K562 (cell line): ENCODE measurements around the gene FOXI1. TPM values are rescaled to one million over a fixed set of nuclear protein-coding genes. Genes with fewer than 3 reads are reported as not detected.

Experiments
- BCOR ChIP-seq: fragments of 450-650 bp; IDR thresholded peaks from 2 replicates; pipeline ENCODE4 v1.6.1; 2016
- CBFA2T3 ChIP-seq: fragments of 450-650 bp; IDR thresholded peaks from 2 replicates; pipeline ENCODE4 v1.6.1; 2017
- CREBBP ChIP-seq: IDR thresholded peaks from one replicate; pipeline ENCODE4 v1.6.1; 2012; ENCODE audit warnings: low read depth, mild to moderate bottlenecking, control low read depth, inconsistent platforms, low read length
- FOSL1 ChIP-seq: fragments of 200-800 bp; sonication (Bioruptor generic); conservative IDR thresholded peaks from 2 replicates; pipeline ENCODE4 v1.6.1; 2016; ENCODE audit warnings: missing genetic modification characterization, missing compliant biosample characterization
- HEY1 ChIP-seq: fragments of 250-450 bp; sonication (Bioruptor Pico); IDR thresholded peaks from 2 replicates; pipeline ENCODE4 v1.5.0; 2020; ENCODE audit warnings: mild to moderate bottlenecking, moderate library complexity, borderline replicate concordance
- HSF4 ChIP-seq: fragments of 250-450 bp; sonication (Bioruptor Pico); IDR thresholded peaks from 2 replicates; pipeline ENCODE4 v2.1.2; 2022; ENCODE audit warnings: mild to moderate bottlenecking, moderate library complexity, borderline replicate concordance
- JUN ChIP-seq, 2 experiments: sonication (generic) in 1 of 2; formaldehyde crosslinking in 1 of 2; IDR thresholded peaks; 2 replicates each; pipeline versions ENCODE4 v1.6.1 to v1.8.0; 2012 to 2022; ENCODE audit warnings: borderline replicate concordance in 2 of 2, mild to moderate bottlenecking in 2 of 2, improper control_type of control experiment in 1 of 2, low read depth in 1 of 2, low read length in 1 of 2, missing genetic modification reagents in 1 of 2
- NCOA6 ChIP-seq: fragments of 450-650 bp; IDR thresholded peaks from 2 replicates; pipeline ENCODE4 v1.6.1; 2017; ENCODE audit warnings: mild to moderate bottlenecking
- NR1H2 ChIP-seq: sonication (generic); formaldehyde crosslinking; IDR thresholded peaks from 2 replicates; pipeline ENCODE4 v1.4.0; 2020; ENCODE audit warnings: mild to moderate bottlenecking, missing genetic modification reagents
- RBM14 ChIP-seq: fragments of 200-400 bp; formaldehyde crosslinking; IDR thresholded peaks from 2 replicates; pipeline ENCODE4 v1.6.1; 2018; ENCODE audit warnings: low read depth, mild to moderate bottlenecking, low read length, moderate library complexity, borderline replicate concordance; ENCODE audit not compliant: insufficient read depth
- SAFB2 ChIP-seq: fragments of 200-400 bp; formaldehyde crosslinking; IDR thresholded peaks from 2 replicates; pipeline ENCODE4 v1.6.1; 2018; ENCODE audit warnings: borderline replicate concordance, low read length, low read depth, moderate library complexity; ENCODE audit not compliant: severe bottlenecking
- ZNF143 ChIP-seq: sonication (generic); formaldehyde crosslinking; IDR thresholded peaks from 2 replicates; pipeline ENCODE4 v1.9.0; 2022; ENCODE audit warnings: mild to moderate bottlenecking, missing genetic modification reagents
- ZNF436 ChIP-seq: fragments of 250-450, 450-650 bp; sonication (Bioruptor Pico); formaldehyde crosslinking; IDR thresholded peaks from 2 replicates; pipeline ENCODE4 v1.7.0; 2020; ENCODE audit warnings: mild to moderate bottlenecking
- ZNF507 ChIP-seq: conservative IDR thresholded peaks from 2 replicates; pipeline ENCODE4 v1.6.1; 2017; ENCODE audit warnings: missing genetic modification characterization, missing compliant biosample characterization
- ZNF778 ChIP-seq: fragments of 450-650 bp; formaldehyde crosslinking; IDR thresholded peaks from 2 replicates; pipeline ENCODE4 v1.4.0; 2020; ENCODE audit warnings: mild to moderate bottlenecking, moderate library complexity
- polyA plus RNA-seq, 8 experiments: library from polyadenylated mRNA; depleted of rRNA in 4 of 8; stranded (reverse) in 5 of 8; unstranded in 3 of 8; fragments of >200 nt; fragmentation: Nextera tagmentation in 2 of 8; fragmentation: Illumina TruSeq in 1 of 8; extraction: Ambion mirVana in 2 of 8; extraction: Trizol in 1 of 8; gene quantifications; 2 replicates each; pipeline versions ENCODE4 v1.2.1 to v1.2.3, GENCODE V29; 2011 to 2014; ENCODE audit warnings: inconsistent platforms in 1 of 8, missing spikeins in 1 of 8
- total RNA-seq, 7 experiments: library from RNA; depleted of rRNA in 6 of 7; stranded (reverse); fragments of >200 nt in 6 of 7; fragmentation: Illumina TruSeq in 2 of 7; extraction: Trizol in 2 of 7; gene quantifications; 2 replicates each; pipeline versions ENCODE4 v1.2.1 to v1.2.3, GENCODE V29; 2011 to 2021; ENCODE audit warnings: low replicate concordance in 1 of 7
- TF ChIP-seq, protein P1 (sequence below), 2 experiments: fragments of 450-650 bp; IDR thresholded peaks; 2 replicates each; pipeline ENCODE4 v1.6.1; 2016; ENCODE audit warnings: mild to moderate bottlenecking in 2 of 2, borderline replicate concordance in 1 of 2, low read depth in 1 of 2, moderate library complexity in 1 of 2

FOXI1 gene
- total and polyA plus RNA-seq, 9 of the 15 experiments (the other 6 are each of a cell fraction or from before 2014, with no cell fraction given), result not detected

DNA sequence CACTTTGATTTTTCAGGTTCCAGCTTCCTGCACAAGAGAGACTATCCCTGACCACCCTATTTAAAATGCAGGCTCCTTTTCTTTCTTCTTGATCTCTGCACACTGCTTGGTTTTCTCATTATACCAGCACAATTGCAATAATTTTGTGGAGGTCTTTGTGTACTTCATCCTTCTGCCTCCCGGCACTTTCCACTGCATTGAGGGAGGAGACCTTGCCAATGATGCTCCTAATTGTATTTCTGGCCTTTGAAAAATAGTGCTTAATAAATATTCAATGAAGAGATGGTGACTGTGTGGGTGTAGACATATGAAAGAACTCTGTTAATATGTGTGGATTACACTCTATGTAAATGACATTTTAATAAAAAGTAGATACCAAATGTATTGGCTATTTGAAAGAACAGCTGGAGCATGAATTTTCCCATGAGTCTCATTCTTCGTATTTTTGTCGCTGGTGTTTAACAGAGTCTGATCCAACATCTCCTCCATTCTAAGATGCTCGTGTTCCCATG is 42.1 kb downstream of the FOXI1 start (continued):
- TF ChIP-seq ZNF436 (no peak), BCOR (no peak), JUN (IDR thresholded peaks at IDR 0.05; ENCODE audit: borderline replicate concordance, low read depth, low read length) (no peak), JUN (CRISPR knock-in tag; IDR thresholded peaks at IDR 0.05; ENCODE audit: borderline replicate concordance) (no peak), FOSL1 (tag) (no peak), SAFB2 (no peak), CBFA2T3 (no peak), CREBBP (no peak), HSF4 (CRISPR knock-in tag) (no peak), HEY1 (CRISPR knock-in tag) (no peak), NR1H2 (CRISPR knock-in tag) (no peak), ZNF778 (CRISPR knock-in tag) (no peak), ZNF143 (no peak), ZNF507 (tag) (no peak), NCOA6 (no peak), RBM14 (no peak)
- TF ChIP-seq, protein P1, sequence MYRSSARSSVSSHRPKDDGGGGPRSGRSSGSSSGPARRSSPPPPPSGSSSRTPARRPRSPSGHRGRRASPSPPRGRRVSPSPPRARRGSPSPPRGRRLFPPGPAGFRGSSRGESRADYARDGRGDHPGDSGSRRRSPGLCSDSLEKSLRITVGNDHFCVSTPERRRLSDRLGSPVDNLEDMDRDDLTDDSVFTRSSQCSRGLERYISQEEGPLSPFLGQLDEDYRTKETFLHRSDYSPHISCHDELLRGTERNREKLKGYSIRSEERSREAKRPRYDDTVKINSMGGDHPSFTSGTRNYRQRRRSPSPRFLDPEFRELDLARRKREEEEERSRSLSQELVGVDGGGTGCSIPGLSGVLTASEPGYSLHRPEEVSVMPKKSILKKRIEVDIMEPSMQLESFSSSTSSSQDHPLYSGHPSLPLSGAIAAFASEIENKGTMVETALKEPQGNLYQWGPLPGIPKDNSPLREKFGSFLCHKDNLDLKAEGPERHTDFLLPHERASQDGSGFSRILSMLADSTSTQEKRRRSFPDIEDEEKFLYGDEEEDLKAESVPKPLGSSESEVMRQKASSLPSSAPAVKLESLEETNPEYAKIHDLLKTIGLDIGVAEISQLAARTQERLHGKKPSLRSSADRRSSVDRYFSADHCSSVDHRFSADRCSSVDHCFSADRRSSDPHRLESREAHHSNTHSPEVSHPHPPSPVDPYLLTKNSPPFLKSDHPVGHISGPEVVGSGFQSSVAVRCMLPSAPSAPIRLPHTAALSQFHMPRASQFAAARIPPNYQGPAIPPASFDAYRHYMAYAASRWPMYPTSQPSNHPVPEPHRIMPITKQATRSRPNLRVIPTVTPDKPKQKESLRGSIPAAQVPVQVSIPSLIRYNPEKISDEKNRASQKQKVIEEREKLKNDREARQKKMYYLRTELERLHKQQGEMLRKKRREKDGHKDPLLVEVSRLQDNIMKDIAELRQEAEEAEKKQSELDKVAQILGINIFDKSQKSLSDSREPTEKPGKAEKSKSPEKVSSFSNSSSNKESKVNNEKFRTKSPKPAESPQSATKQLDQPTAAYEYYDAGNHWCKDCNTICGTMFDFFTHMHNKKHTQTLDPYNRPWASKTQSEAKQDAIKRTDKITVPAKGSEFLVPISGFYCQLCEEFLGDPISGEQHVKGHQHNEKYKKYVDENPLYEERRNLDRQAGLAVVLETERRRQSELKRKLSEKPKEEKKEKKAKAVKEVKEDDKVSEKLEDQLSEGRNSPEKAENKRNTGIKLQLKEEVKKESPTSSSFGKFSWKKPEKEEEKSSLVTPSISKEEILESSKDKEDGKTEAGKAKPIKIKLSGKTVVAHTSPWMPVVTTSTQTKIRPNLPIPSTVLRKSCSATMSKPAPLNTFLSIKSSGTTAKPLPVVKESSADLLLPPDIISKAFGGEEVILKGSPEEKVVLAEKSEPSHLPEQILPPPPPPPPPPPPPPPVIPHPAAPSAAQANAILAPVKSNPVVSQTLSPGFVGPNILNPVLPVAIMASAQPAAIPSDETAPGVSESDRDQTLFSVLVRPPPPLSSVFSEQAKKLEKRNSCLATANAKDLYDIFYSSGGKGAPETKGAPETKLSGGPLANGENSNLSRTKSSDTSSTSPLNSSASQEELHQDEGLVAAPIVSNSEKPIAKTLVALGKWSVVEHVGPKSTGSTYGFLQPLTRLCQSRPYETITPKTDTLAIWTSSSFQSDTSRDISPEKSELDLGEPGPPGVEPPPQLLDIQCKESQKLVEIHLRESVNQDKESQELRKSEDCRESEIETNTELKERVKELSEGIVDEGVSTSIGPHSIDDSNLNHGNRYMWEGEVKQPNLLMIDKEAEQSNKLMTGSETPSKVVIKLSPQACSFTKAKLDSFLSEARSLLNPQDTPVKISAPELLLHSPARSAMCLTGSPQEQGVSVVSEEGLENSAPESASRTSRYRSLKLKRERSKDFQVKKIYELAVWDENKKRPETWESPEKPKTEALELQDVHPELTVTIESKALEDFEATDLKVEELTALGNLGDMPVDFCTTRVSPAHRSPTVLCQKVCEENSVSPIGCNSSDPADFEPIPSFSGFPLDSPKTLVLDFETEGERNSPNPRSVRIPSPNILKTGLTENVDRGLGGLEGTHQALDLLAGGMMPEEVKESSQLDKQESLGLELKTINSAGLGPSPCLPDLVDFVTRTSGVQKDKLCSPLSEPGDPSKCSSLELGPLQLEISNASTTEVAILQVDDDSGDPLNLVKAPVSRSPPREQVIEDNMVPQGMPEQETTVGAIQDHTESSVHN (IDR thresholded peaks at IDR 0.05; ENCODE audit: borderline replicate concordance in 1 of 2, low read depth in 1 of 2), result no peak
